Right atrium auricular region (tissue), 2 donors: ENCODE results near the gene HERC5. TPM values are rescaled to one million over a fixed set of nuclear protein-coding genes. Genes with fewer than 3 reads are reported as not detected.

Experiments
- DNase-seq: peaks from one replicate; pipeline ENCODE4 v3.0.0-alpha.2; 2019; ENCODE audit warnings: low spot score
- H3K27ac ChIP-seq, 2 donors: fragments of 200-600 bp; sonication (generic); 1 replicate in 1 of 2; 2 replicates in 1 of 2; pipeline ENCODE4 v1.5.1; 2016 to 2019
- H3K27me3 ChIP-seq, 2 donors: fragments of 200-600 bp; sonication (generic); one replicate each; pipeline versions ENCODE4 v1.5.1 to v1.6.0; 2017 to 2019
- H3K36me3 ChIP-seq: fragments of 200-600 bp; sonication (generic); one replicate; pipeline ENCODE4 v1.5.1; 2016
- H3K4me1 ChIP-seq, 2 donors: fragments of 200-600 bp; sonication (generic); one replicate each; pipeline versions ENCODE4 v1.5.1 to v1.6.0; 2017 to 2019
- H3K4me3 ChIP-seq, 2 donors: fragments of 200-600 bp; sonication (generic); 1 replicate in 1 of 2; 2 replicates in 1 of 2; pipeline ENCODE4 v1.5.1; 2017 to 2019; ENCODE audit warnings: mild to moderate bottlenecking in 1 of 2, moderate library complexity in 1 of 2
- H3K9me3 ChIP-seq, 2 donors: fragments of 200-600 bp; sonication (generic); one replicate each; pipeline ENCODE4 v1.5.1; 2019
- total RNA-seq, 2 donors: library from RNA; depleted of rRNA; stranded (reverse); fragments of >200 nt; gene quantifications; one replicate each; pipeline ENCODE4 v1.1.0, GENCODE V29; 2016
- TF ChIP-seq, protein P1 (sequence below), 2 donors: fragments of 200-600 bp; sonication (generic); IDR thresholded peaks; one replicate each; pipeline ENCODE4 v1.5.1; 2019; ENCODE audit warnings: antibody characterized with exemption in 2 of 2

Gene HERC5
- total RNA-seq, 2 donors from 2014 or later: 1.6 to 2.3 TPM

DNA sequence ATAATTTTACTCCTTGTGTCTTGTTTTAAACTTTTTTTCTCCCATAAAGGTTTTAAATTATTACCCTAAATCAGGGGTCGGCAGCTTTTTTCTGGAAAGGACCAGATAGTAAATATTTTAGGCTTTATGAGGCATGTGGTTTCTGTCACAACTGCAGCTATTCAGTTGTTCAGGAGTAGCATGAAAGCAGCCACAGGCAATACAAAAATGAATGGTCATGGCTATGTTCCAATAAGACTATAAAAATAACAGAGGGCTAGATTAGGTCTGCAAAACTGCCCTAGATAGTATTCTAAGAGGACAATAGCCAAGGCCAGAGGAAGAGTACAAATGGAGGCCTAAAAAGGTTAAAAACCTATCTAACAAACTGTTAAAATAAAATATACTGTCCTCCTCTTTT lies 24.6 kb downstream of the HERC5 start:
- H3K27ac ChIP-seq: no peak overlapping the region
- no peaks in the 10 kb centered on the region for H3K27me3 ChIP-seq
- H3K36me3 ChIP-seq: no peaks in the 10 kb centered on the region
- H3K4me3 ChIP-seq: no peak overlapping the region
- no peaks in the 10 kb centered on the region for H3K4me1 ChIP-seq
- TF ChIP-seq, protein P1, sequence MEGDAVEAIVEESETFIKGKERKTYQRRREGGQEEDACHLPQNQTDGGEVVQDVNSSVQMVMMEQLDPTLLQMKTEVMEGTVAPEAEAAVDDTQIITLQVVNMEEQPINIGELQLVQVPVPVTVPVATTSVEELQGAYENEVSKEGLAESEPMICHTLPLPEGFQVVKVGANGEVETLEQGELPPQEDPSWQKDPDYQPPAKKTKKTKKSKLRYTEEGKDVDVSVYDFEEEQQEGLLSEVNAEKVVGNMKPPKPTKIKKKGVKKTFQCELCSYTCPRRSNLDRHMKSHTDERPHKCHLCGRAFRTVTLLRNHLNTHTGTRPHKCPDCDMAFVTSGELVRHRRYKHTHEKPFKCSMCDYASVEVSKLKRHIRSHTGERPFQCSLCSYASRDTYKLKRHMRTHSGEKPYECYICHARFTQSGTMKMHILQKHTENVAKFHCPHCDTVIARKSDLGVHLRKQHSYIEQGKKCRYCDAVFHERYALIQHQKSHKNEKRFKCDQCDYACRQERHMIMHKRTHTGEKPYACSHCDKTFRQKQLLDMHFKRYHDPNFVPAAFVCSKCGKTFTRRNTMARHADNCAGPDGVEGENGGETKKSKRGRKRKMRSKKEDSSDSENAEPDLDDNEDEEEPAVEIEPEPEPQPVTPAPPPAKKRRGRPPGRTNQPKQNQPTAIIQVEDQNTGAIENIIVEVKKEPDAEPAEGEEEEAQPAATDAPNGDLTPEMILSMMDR (IDR thresholded peaks at IDR 0.05): no peak
- H3K9me3 ChIP-seq: no peaks in the 10 kb centered on the region
- DNase-seq: no peak

DNA sequence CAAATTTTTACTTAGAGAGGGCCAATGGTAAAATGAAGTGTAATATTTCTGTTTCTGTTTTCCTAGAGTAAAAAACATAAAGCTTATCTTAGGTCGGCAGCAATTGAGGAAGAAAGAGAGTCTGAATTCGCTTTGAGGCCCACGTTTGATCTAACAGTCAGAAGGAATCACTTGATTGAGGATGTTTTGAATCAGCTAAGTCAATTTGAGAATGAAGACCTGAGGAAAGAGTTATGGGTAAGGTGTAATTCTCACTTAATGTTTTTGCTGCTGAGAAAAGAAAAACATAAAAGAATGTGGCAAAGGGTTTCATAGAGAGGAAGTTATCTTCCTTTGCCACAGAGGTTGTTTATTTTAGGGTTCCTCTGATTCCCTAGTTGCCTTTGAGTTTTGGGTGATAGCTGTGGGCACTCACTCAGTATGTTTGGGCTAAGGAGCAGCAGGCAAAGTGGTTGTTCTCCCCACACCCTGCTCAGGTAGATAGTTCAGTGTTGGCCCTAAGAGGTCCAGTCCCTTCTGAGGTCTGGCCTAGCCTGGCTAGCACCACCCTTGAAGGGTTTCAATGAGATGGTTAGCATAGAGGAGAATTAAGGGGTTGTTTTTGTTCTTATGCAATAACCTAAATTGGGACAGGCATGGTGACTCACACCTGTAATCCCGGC lies 32.3 kb downstream of the HERC5 start:
- Histone ChIP-seq H3K27me3 (no peaks in the 10 kb centered on the region), H3K4me1 (no peaks in the 10 kb centered on the region), H3K9me3 (no peaks in the 10 kb centered on the region), H3K4me3 (no peak overlapping the region), H3K36me3 (no peaks in the 10 kb centered on the region), H3K27ac (no peak overlapping the region)
- no peak for DNase-seq
- TF ChIP-seq, protein P1 (IDR thresholded peaks at IDR 0.05): no peak

DNA sequence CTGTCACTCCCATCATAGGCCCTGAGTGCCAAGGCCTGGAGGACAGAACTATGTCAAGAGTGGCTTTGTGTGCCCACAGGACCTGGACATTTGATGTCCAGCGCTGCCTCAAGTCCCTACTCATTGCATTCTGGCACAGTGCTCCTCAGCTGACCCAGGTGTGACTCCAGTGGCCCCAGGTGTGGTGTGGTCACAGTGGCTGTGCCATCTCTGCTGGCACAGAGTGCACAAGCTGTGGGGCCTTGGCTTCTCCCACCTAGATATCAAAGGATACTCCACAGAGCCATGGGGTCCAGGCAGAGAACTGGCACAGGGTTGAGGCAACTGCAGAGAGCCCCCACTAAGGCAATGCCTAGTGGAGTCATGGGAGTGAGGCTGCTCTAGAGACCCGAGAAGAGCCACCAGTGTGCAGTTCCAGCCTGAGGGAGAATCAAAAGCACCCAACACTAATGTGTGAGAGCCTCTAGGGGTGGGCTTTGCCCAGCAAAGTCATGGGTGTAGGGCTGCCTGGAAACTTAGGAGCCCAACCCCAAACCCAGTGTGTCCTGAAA lies 41.0 kb downstream of the HERC5 start:
- Histone ChIP-seq H3K36me3 (no peaks in the 10 kb centered on the region), H3K4me3 (no peak overlapping the region), H3K9me3 (no peaks in the 10 kb centered on the region), H3K27ac (no peak overlapping the region), H3K4me1 (no peaks in the 10 kb centered on the region), H3K27me3 (no peaks in the 10 kb centered on the region)
- DNase-seq: no peak
- TF ChIP-seq, protein P1 (IDR thresholded peaks at IDR 0.05): no peak

DNA sequence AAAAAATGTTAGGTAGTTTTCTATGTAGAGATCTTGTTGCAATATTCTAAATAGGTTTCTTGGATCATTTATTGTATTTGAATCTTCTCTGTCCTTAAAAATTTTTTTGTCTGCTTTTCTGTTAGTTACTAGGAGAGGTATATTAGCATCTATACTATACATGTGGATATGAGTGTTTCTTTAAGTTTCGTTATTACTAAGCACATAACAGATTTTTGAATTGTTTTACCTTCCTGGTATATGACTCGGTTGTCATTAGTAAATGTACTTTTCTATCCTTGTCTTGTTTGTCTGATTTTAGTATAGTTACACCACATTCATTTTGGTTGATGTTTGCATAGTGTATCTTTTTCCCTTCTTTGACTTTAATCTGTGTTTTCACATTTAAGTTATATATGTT lies 46.4 kb downstream of the HERC5 start:
- no peak overlapping the region for H3K4me3 ChIP-seq
- no peak overlapping the region for H3K27ac ChIP-seq
- H3K36me3 ChIP-seq: no peaks in the 10 kb centered on the region
- H3K4me1 ChIP-seq: no peaks in the 10 kb centered on the region
- no peak for DNase-seq
- H3K27me3 ChIP-seq: no peaks in the 10 kb centered on the region
- no peaks in the 10 kb centered on the region for H3K9me3 ChIP-seq
- TF ChIP-seq, protein P1 (IDR thresholded peaks at IDR 0.05): no peak

DNA sequence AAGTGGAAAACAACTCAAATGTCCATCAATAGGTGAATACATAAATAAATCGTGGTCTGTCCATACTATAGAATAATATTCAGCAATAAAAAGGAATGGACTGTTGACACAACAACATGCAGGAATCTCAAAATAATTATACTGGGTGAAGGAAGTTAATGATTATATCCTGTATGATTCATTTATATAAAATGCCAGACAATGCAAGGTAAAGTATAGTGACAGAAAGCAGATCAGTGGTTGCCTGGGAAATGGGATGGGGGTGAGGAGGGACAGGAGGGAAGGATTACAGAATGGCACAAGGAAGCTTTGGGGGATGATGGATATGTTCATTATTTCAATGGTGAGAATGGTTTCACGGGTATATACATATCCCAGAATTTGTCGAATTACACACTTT lies 54.3 kb downstream of the HERC5 start:
- Histone ChIP-seq H3K27me3 (no peaks in the 10 kb centered on the region), H3K27ac (no peak overlapping the region), H3K4me1 (no peaks in the 10 kb centered on the region), H3K4me3 (no peak overlapping the region), H3K9me3 (no peaks in the 10 kb centered on the region), H3K36me3 (no peaks in the 10 kb centered on the region)
- DNase-seq: no peak
- TF ChIP-seq, protein P1 (IDR thresholded peaks at IDR 0.05): no peak
